Mesodermal cell (in vitro differentiated cells): ENCODE results near the gene GPC3.

ENCODE experiments used
- H3K27ac ChIP-seq: 2 replicates; pipeline ENCODE4 v1.7.0; 2013; ENCODE audit warnings: mild to moderate bottlenecking, low read depth, low read length, moderate library complexity; ENCODE audit not compliant: severe bottlenecking
- H3K36me3 ChIP-seq: 2 replicates; pipeline ENCODE4 v1.7.1; 2013; ENCODE audit warnings: mild to moderate bottlenecking, low read length, moderate library complexity; ENCODE audit not compliant: control insufficient read depth, insufficient read depth
- H3K4me1 ChIP-seq: one replicate; pipeline ENCODE4 v1.7.1; 2013; ENCODE audit warnings: mild to moderate bottlenecking, low read length; ENCODE audit not compliant: insufficient read depth, control insufficient read depth, poor library complexity, severe bottlenecking
- H3K4me3 ChIP-seq: 2 replicates; pipeline ENCODE4 v1.7.0; 2013; ENCODE audit warnings: low read length, control low read depth, mild to moderate bottlenecking; ENCODE audit not compliant: insufficient read depth, poor library complexity, severe bottlenecking; ENCODE audit errors: extremely low read depth
- H3K9me3 ChIP-seq: 2 replicates; pipeline ENCODE4 v1.7.1; 2013; ENCODE audit warnings: mild to moderate bottlenecking, low read length, moderate library complexity; ENCODE audit not compliant: control insufficient read depth
- WGBS, 2 experiments: methylation state at CpG; one replicate each; pipeline ENCODE4 v1.1.5; 2013; ENCODE audit warnings: missing lambda C conversion rate in 2 of 2; ENCODE audit not compliant: insufficient coverage in 2 of 2; 5-methylcytosine and 5-hydroxymethylcytosine counted together

The GPC3 gene

DNA sequence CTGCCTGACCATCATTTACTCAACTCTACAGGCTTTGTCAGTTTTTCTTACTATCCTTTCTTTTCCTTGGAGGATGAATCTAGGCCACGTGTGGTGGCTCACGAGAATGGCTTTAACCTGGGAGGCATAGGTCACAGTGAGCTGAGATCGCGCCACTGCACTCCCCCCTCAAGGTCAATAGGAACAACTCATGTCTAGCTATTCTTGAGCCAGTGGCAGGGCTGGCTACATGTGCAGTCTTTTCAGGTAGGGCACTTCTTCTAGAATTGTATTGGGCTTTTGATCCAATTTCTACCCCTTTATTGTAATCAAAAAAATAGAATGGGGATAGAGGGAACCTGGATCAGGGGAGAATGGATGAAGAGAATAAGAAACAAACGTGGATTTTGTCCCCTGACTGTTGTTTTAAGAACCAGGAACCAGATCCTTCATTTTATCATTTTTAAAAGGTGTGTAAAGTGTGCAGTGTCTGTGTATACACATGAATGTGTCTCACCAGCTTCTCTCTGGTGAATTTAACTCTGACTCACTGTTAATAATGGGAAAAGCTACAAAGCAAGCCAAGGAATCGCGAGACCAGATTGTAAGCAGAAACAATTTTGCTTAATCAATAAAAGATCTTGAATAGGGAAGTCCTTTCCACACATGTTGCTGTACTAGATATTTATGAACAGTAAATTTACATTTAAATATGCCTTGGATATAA lies 286.2 kb downstream of the GPC3 start:
- H3K4me3 ChIP-seq, result no peak overlapping the region
- H3K27ac ChIP-seq, result no peak overlapping the region
- H3K36me3 ChIP-seq, result no peaks in the 10 kb centered on the region
- no CpG with 5 or more reads among the region's 7 CpGs for WGBS, 2 experiments
- H3K4me1 ChIP-seq, result peaks cover 2% of the 10 kb centered on the region
- H3K9me3 ChIP-seq, result no peaks in the 10 kb centered on the region

DNA sequence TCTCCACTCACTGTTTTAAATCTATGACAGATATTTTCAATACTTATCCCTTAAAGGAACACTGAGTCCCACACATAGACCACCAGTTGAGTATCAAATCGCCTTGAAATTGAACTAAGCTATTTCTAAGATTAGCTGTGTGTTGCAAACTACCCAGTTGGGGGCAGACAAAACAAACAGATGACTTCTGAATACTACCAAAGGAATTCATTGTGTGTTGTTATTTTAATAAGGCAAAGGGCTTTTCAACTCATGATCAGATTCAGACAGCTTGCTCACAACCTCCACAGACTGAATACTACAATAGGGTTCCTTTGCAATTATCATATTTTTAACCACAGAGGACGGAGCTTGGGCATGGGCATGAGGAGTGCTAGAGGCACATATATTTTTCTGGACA lies 287.1 kb downstream of the GPC3 start:
- H3K9me3 ChIP-seq, result no peaks in the 10 kb centered on the region
- WGBS, 2 experiments, result no CpG with 5 or more reads among the region's 2 CpGs
- no peak overlapping the region for H3K4me3 ChIP-seq
- peaks cover 2% of the 10 kb centered on the region for H3K4me1 ChIP-seq
- no peak overlapping the region for H3K27ac ChIP-seq
- H3K36me3 ChIP-seq, result no peaks in the 10 kb centered on the region

DNA sequence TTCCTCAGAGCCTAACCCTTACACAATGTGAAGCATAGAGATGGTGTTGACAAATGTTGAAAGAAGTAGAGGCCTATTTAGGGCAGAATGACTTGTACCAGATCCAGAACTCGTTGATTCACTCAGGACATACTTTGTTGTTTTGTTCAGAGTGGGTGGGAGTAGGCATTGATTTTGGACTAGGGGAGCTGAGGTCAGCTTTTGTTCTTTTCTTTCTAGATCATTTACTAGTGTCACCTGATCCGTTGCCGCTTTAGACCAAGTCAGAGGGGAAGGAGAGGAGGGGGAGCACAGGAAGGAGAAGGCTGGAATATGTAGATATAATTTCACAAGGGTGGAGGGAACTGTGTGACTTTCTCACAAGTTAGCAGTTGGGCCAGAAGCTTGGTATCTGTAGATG lies 287.7 kb downstream of the GPC3 start:
- H3K9me3 ChIP-seq, result no peaks in the 10 kb centered on the region
- H3K4me3 ChIP-seq, result no peak overlapping the region
- no peaks in the 10 kb centered on the region for H3K36me3 ChIP-seq
- H3K27ac ChIP-seq, result no peak overlapping the region
- H3K4me1 ChIP-seq, result peaks cover 2% of the 10 kb centered on the region
- 80% methylated on average over 1 of the region's 3 CpGs; no CpG with 5 or more reads in 1 of the 2 experiments for WGBS, 2 experiments

DNA sequence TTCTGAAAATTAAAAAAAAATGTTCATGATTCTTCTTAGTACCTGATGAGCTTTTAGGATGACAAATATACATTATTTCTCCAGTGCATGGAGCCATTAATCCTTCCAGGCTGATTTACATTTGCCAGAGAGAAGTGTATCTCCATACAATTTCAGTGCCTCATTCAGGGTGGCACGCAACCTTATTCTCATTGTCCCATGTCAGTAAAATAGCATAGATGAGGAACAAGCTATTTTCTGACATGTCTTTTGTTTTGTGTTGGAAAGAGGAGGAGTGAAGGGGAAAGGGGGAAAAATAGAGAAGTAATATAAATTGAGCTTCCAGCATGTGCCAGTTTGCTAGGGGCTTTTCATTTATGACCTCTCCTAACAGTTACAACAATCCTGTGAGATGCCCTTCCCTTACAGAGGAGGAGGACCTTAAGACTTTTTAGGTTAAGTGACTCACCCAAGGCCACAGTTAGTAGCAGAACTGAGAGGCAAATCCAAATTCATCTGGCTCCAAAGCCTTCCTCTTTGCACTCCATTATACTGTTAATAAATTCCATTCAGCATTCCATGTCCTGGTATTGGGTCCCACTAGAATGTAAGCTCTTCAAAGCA lies 295.3 kb downstream of the GPC3 start:
- H3K4me3 ChIP-seq, result no peak overlapping the region

DNA sequence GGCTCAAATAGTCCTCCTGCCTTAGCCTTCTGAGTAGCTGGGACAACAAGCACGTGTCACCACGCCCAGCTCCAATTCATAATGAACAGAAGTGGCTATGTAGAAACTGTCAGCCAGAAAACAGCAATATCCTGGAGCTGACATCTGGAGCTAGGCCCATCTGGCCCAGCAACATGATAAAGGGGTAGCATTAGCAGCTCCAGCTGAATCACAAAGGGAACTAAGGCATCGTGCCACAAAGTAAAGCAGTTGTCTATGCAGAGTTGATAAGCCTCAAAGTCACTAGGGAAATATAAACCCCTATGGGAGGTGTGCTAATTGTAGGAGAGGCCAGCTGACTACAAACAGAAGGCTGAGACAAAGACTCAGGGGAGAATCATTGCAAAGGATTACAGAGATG lies 299.6 kb downstream of the GPC3 start:
- H3K36me3 ChIP-seq, result no peaks in the 10 kb centered on the region
- no peaks in the 10 kb centered on the region for H3K4me1 ChIP-seq
- H3K27ac ChIP-seq, result no peak overlapping the region
- WGBS, 2 experiments, result no CpG with 5 or more reads among the region's 3 CpGs
- H3K9me3 ChIP-seq, result no peaks in the 10 kb centered on the region
- no peak overlapping the region for H3K4me3 ChIP-seq

More for the DNA sequence above, 295.3 kb downstream of the GPC3 start:
- Histone ChIP-seq H3K36me3 (no peaks in the 10 kb centered on the region), H3K27ac (no peak overlapping the region), H3K9me3 (no peaks in the 10 kb centered on the region), H3K4me1 (no peaks in the 10 kb centered on the region)
- 100% methylated on average over 1 of the region's 1 CpG; no CpG with 5 or more reads in 1 of the 2 experiments for WGBS, 2 experiments

DNA sequence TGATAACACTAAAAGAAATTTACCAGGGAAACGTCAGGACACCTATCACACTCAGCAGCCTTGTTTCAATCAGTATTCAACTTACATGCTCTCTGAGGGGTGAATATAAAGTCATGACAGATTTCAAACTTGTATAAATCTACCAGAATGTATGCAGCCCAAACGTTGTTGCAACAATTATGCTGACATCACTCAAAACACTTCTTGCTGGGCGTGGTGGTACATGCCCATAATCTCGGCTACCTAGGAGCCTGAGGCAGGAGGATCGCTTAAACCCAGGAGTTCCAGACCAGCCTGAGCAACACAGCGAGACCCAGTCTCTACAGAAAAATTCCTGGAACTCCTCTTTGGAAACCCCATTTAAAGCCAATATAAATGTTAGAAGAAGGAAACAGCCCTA lies 303.5 kb downstream of the GPC3 start:
- Histone ChIP-seq H3K27ac (no peak overlapping the region), H3K4me3 (no peak overlapping the region), H3K9me3 (no peaks in the 10 kb centered on the region), H3K4me1 (no peaks in the 10 kb centered on the region), H3K36me3 (no peaks in the 10 kb centered on the region)
- WGBS, 2 experiments, result 80% methylated on average over 2 of the region's 6 CpGs; no CpG with 5 or more reads in 1 of the 2 experiments

DNA sequence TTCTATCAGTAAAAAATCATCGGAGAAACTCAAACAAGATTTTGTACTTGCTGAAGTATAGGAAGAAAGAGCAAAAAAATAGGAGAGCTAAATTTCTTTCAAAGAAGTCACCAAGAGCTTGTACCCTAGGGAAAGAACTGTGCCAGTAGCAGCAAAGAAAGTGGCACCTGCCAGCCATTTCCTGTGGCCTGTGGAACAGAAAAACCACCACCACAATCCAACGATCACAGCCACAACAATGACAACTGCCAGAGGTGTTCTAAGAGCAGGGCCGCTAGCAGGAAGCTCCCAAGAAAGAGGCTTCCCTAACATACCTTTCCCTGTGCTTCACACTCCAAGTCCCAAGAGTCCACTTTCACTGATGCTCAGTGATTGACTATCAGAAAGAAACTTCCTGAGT lies 304.0 kb downstream of the GPC3 start:
- H3K4me3 ChIP-seq, result no peak overlapping the region
- no CpG with 5 or more reads among the region's 3 CpGs for WGBS, 2 experiments
- no peaks in the 10 kb centered on the region for H3K36me3 ChIP-seq
- H3K27ac ChIP-seq, result no peak overlapping the region
- H3K9me3 ChIP-seq, result no peaks in the 10 kb centered on the region
- no peaks in the 10 kb centered on the region for H3K4me1 ChIP-seq

DNA sequence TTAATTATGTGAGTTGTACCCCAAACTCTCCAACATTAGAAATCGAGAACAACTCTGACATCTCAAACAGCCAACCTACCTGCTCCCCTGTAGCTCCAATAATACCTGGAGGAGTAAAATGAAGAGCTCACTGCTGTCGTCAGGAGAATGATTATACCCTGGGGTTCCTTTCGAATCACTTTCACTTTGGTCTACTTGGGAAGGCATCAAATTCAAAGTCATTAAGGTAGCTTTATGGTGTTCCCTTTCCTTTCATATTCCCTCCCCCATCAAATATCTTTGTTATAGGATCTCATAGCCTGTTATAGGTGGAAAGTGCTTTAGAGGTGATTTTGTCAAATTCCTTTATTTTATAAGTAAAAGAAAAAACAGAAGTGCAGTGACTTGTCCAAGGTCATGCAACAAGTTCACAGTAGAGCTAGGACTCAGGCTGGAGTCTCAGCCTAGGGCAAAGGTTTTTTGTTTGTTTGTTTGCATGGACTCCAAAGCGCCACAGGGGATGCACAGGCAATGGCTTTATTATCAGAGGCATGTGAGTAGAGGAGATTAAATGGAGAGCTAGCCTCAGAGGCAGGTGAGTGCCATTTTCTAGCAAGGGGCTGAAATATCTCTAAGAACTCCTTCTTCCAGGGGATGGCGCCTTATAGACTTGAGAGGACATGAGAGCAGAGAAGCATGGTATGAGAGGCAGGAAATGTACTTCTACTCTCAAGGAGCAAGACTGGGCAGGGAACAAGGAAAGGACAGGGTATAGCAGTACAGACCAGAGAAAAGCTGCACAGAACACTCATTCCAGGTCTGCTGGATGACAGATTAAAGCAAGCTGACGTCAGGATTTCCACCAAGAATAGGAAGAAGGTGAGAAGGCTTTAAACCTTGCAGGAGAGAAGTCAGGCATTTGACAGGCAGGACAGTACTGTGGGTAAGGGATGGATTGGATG lies 308.0 kb downstream of the GPC3 start:
- Histone ChIP-seq H3K4me1 (peaks cover 3% of the 10 kb centered on the region), H3K27ac (no peak overlapping the region)
- 71 to 89% methylated on average over 1 of the region's 6 CpGs for WGBS, 2 experiments

DNA sequence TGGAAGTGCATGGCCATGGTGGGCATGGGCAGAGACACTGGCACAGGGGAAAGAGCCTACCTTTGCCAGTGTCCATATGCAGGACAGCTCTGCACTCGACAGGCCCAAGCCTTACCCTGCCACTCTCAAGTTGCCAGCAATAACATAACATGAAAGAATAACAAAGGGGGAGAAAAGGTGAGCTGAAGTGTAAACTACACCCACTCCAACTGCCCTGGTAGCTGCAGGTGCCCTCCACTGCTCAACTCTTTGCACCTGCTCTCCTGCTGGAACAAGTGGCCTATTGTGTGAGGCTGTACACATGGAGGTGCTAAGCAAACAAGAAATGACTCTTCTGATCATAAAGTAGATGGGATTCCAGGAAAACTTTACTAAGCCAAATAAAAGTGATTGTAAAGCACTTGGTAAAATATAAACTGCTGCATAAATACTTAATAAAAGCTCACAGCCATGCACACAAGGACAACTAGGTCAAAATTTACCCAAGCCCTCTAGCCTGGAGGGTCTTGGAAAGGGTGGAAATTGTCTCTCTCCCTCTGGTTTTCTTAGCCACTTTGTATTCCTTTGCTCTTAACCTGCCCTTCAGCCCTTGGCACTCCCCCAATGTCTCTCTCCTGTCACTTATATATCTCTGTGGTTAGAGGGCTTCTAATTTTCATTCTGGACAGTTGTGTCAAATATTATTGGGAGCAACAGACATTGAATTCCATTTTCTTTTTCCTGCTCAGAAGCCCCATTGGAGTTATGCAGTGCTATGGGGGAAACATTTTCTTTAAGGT lies 308.9 kb downstream of the GPC3 start:
- Histone ChIP-seq H3K9me3 (no peaks in the 10 kb centered on the region), H3K4me3 (no peak overlapping the region), H3K36me3 (no peaks in the 10 kb centered on the region), H3K27ac (no peak overlapping the region), H3K4me1 (peaks cover 3% of the 10 kb centered on the region)
- WGBS, 2 experiments, result no CpG with 5 or more reads among the region's 1 CpG

More for the DNA sequence above, 308.0 kb downstream of the GPC3 start:
- Histone ChIP-seq H3K36me3 (no peaks in the 10 kb centered on the region), H3K9me3 (no peaks in the 10 kb centered on the region), H3K4me3 (no peak overlapping the region)
